Metanephros (tissue), 1 donor: ENCODE data around the gene EEF1AKMT1. TPM values are rescaled to one million over a fixed set of nuclear protein-coding genes. Genes with fewer than 3 reads are reported as not detected.

ENCODE experiments used
- total RNA-seq: library from RNA; depleted of rRNA; stranded (reverse); fragments of >200 nt; gene quantifications from one replicate; pipeline ENCODE4 v1.2.3, GENCODE V29; 2014

Gene EEF1AKMT1, protein sequence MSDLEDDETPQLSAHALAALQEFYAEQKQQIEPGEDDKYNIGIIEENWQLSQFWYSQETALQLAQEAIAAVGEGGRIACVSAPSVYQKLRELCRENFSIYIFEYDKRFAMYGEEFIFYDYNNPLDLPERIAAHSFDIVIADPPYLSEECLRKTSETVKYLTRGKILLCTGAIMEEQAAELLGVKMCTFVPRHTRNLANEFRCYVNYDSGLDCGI
- 7.1 TPM for total RNA-seq

GRCh38 chr13:20773194-20774080, at the start of gene EEF1AKMT1:
Gene EEF1AKMT1, minus strand, starts transcription at chr13:20773961. Its CDS starts 16,363 bp downstream, at chr13:20757598.

GRCh38 chr13:20702915-20703779, 70.6 kb downstream of the EEF1AKMT1 start, which contains the start of gene IL17D:
Gene IL17D, plus strand, starts transcription at chr13:20703699. Its CDS starts 303 bp downstream, at chr13:20704002.

Other genes with a start within 250 kb of the EEF1AKMT1 start
- gene CRYL1, start 248.1 kb downstream of the EEF1AKMT1 start, total RNA-seq = 79.9 TPM
- 29.3 TPM for gene IFT88, start 206.8 kb downstream of the EEF1AKMT1 start, total RNA-seq
- gene IL17D, start 70.3 kb downstream of the EEF1AKMT1 start, total RNA-seq = 4.3 TPM
- gene XPO4, start 128.8 kb upstream of the EEF1AKMT1 start, total RNA-seq = 22.9 TPM